GM13977 (cell line): ENCODE results near the gene GRK6.

Source experiments
- DNase-seq: peaks from one replicate; pipeline ENCODE4 v3.0.0; 2012; ENCODE audit warnings: low spot score
- in situ Hi-C: fragments of 300-500 bp; cut with MboI; formaldehyde crosslinking; loops from one replicate; pipeline ENCODE4 v1.12.0; 2022; ENCODE audit warnings: low sequenced_read_pairs, low pct_unique_long_range_greater_than_20kb, mixed read lengths, inconsistent platforms; ENCODE audit not compliant: unreplicated experiment
- TF ChIP-seq, protein P1 (sequence below): IDR thresholded peaks from 2 replicates; pipeline ENCODE4 v1.5.1; 2012; ENCODE audit warnings: mild to moderate bottlenecking, control low read depth; ENCODE audit not compliant: insufficient read depth; ENCODE audit errors: extremely low read depth, missing control alignments

Gene GRK6

GRCh38 chr5:177462021-177462670 lies 35.7 kb downstream of the GRK6 start:
- in situ Hi-C loops, result no loop called here
- TF ChIP-seq, protein P1, sequence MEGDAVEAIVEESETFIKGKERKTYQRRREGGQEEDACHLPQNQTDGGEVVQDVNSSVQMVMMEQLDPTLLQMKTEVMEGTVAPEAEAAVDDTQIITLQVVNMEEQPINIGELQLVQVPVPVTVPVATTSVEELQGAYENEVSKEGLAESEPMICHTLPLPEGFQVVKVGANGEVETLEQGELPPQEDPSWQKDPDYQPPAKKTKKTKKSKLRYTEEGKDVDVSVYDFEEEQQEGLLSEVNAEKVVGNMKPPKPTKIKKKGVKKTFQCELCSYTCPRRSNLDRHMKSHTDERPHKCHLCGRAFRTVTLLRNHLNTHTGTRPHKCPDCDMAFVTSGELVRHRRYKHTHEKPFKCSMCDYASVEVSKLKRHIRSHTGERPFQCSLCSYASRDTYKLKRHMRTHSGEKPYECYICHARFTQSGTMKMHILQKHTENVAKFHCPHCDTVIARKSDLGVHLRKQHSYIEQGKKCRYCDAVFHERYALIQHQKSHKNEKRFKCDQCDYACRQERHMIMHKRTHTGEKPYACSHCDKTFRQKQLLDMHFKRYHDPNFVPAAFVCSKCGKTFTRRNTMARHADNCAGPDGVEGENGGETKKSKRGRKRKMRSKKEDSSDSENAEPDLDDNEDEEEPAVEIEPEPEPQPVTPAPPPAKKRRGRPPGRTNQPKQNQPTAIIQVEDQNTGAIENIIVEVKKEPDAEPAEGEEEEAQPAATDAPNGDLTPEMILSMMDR, result no peak
- DNase-seq, result no peak

GRCh38 chr5:177465044-177465443 lies 38.6 kb downstream of the GRK6 start:
- no peak for DNase-seq
- TF ChIP-seq, protein P1, result no peak
- in situ Hi-C loops, result no loop called here

- in situ Hi-C loops, result no loop called here
- DNase-seq, result no peak
- TF ChIP-seq, protein P1, result no peak
Measured at GRCh38 chr5:177466861-177467260, 40.4 kb downstream of the GRK6 start.

DNA sequence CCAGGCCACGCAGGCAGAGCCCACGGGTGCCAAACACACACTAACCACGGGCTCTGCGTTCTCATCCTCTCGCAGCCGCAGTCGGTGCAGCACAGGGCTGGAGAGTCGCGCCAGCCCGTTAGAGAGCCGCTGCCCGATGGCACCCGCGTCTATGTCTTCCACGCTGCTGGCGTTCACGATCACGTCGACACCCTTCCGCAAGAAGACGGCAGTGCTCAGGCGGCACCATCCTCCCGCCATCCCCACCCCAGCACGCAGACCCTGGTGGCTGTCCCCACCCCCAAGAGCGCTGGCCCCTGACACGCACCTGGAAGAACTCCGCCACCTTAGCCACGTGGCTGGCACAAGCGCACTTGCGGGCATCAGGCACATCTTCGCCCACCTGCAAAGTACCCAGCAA lies 41.0 kb downstream of the GRK6 start:
- no peak for DNase-seq
- TF ChIP-seq, protein P1, result no peak
- in situ Hi-C loops, result no loop called here

GRCh38 chr5:177468329-177468684 lies 41.8 kb downstream of the GRK6 start:
- in situ Hi-C loops, result no loop called here
- TF ChIP-seq, protein P1, result no peak
- no peak for DNase-seq

DNA sequence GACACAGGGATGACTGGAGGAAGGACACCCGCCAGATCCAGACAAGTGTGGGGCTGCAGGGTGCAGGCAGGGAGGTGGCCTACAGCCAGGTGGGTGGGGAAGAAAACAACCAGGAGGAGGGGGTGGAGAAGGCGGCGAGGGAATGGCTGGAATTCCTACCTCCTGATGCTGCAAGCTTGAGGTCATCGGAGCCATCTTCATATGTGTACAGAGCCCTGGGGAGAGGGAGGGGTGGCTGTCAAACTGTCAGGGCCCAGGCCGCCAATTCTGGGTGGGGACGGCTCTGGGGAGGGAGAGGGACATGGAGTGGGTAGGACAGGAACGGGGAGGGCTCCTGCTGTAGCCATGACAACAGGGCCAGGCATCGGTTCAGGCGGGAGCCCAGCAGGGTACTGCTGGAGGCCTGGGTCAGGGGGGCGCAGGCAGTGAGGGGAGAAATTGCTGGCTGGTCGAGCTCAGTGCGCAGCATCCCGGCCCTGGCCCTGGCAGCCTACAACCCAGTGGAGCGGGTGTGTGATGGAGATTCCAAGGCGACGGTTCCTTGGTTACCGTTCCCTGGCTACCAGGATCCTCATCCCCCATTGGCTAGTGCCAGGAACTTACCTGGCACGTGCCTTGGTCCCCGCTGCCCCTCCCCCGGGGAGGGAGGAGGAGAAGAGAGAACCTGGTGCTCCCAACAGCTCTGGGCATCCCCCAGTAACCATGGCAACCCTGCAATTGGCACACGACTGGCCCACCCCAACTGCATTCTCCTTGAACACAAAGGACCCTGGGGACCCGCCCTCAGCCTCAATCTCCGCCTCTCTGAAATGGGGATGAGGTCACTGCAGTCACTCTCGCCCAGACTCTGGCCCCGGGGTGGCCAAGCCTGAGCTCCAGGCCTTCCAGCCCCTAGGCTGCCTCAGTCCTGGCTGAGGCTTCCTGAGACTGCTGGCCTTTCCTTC lies 42.5 kb downstream of the GRK6 start:
- in situ Hi-C loops, result no loop called here
- DNase-seq, result no peak
- TF ChIP-seq, protein P1, result no peak
